Uterus (tissue), 4 donors: ENCODE measurements around the gene CELF6. TPM values are rescaled to one million over a fixed set of nuclear protein-coding genes. Genes with fewer than 3 reads are reported as not detected.

Source experiments
- DNase-seq, 2 donors: peaks; one replicate each; pipeline ENCODE4 v3.0.0-alpha.2; 2019 to 2020
- H3K27ac ChIP-seq, 2 donors: fragments of 200-600 bp; sonication (generic); 1 replicate in 1 of 2; 2 replicates in 1 of 2; pipeline ENCODE4 v1.5.1; 2016 to 2018
- H3K27me3 ChIP-seq, 2 donors: fragments of 200-600 bp; sonication (generic); one replicate each; pipeline ENCODE4 v1.5.1; 2018 to 2019; ENCODE audit warnings: control low read depth in 1 of 2
- H3K36me3 ChIP-seq, 2 donors: fragments of 200-600 bp; sonication (generic); one replicate each; pipeline ENCODE4 v1.5.1; 2019; ENCODE audit warnings: control low read depth in 1 of 2
- H3K4me1 ChIP-seq, 2 donors: fragments of 200-600 bp; sonication (generic); one replicate each; pipeline ENCODE4 v1.5.1; 2018 to 2019; ENCODE audit warnings: control low read depth in 1 of 2
- H3K4me3 ChIP-seq, 2 donors: fragments of 200-600 bp; sonication (generic); 1 replicate in 1 of 2; 2 replicates in 1 of 2; pipeline ENCODE4 v1.5.1; 2018 to 2019; ENCODE audit warnings: mild to moderate bottlenecking in 1 of 2
- H3K9me3 ChIP-seq, 2 donors: fragments of 200-600 bp; sonication (generic); one replicate each; pipeline ENCODE4 v1.5.1; 2019; ENCODE audit warnings: control low read depth in 1 of 2
- CTCF ChIP-seq, 4 experiments: fragments of 200-600 bp in 2 of 4; fragments of 450-650 bp in 2 of 4; sonication (generic) in 2 of 4; IDR thresholded peaks; one replicate each; pipeline ENCODE4 v1.5.1; 2016 to 2019; ENCODE audit warnings: antibody characterized with exemption in 4 of 4, mild to moderate bottlenecking in 2 of 4, moderate library complexity in 1 of 4
- POLR2A ChIP-seq, 2 donors: fragments of 450-650 bp; IDR thresholded peaks; one replicate each; pipeline ENCODE4 v1.6.1; 2016; ENCODE audit warnings: antibody characterized with exemption in 2 of 2, mild to moderate bottlenecking in 1 of 2, moderate library complexity in 1 of 2
- intact Hi-C: fragments of 100-400 bp; cut with DNase I; formaldehyde crosslinking; loops from one replicate; pipeline ENCODE4 v1.15.1; 2023; ENCODE audit warnings: low total_unique reads
- total RNA-seq, 4 donors: library from RNA; depleted of rRNA in 3 of 4; stranded (reverse); fragments of >200 nt in 3 of 4; gene quantifications; one replicate each; pipeline versions ENCODE4 v1.1.0 to v1.2.4, GENCODE V29; 2014 to 2023
- donor health status: DM: yes; HTN: yes; CAD: no.

The CELF6 gene
- total RNA-seq, 4 donors from 2014 or later: 1.9 to 12.3 (median 5.6) TPM

- Histone ChIP-seq H3K9me3 (no peaks in the 10 kb centered on the region), H3K36me3 (no peaks in the 10 kb centered on the region), H3K27me3 (no peaks in the 10 kb centered on the region), H3K4me3 (no peak overlapping the region), H3K27ac (no peak overlapping the region), H3K4me1 (peaks cover 0 to 6% of the 10 kb centered on the region in 2 donors)
- intact Hi-C loops: no loop called here
- DNase-seq: no peak
- no peak for TF ChIP-seq POLR2A (IDR thresholded peaks at IDR 0.05)
- no peak for TF ChIP-seq CTCF (IDR thresholded peaks at IDR 0.05)
These were observed 3.8 kb upstream of the CELF6 start for GRCh38 chr15:72323752-72324151.

- intact Hi-C loops: no loop called here
- Histone ChIP-seq H3K4me3 (peak overlapping the region in 1 of 2 donors; percentile 35), H3K4me1 (peaks cover 0 to 6% of the 10 kb centered on the region in 2 donors), H3K36me3 (no peaks in the 10 kb centered on the region), H3K9me3 (no peaks in the 10 kb centered on the region), H3K27ac (no peak overlapping the region), H3K27me3 (no peaks in the 10 kb centered on the region)
- TF ChIP-seq CTCF (IDR thresholded peaks at IDR 0.05) (no peak), POLR2A (IDR thresholded peaks at IDR 0.05) (no peak)
- DNase-seq: peak; percentile 43 to 66
These were observed 485 bp downstream of the CELF6 start for GRCh38 chr15:72319360-72319984.

GRCh38 chr15:72318408-72318942 is 1.5 kb downstream of the CELF6 start:
- Histone ChIP-seq H3K4me3 (no peak overlapping the region), H3K27ac (no peak overlapping the region), H3K4me1 (peaks cover 0 to 6% of the 10 kb centered on the region in 2 donors), H3K9me3 (no peaks in the 10 kb centered on the region), H3K27me3 (no peaks in the 10 kb centered on the region), H3K36me3 (no peaks in the 10 kb centered on the region)
- TF ChIP-seq CTCF (IDR thresholded peaks at IDR 0.05) (no peak), POLR2A (IDR thresholded peaks at IDR 0.05) (no peak)
- intact Hi-C loops: no loop called here
- no peak for DNase-seq

- no peak overlapping the region for H3K27ac ChIP-seq
- intact Hi-C loops: no loop called here
- TF ChIP-seq CTCF (IDR thresholded peaks at IDR 0.05) (no peak), POLR2A (IDR thresholded peaks at IDR 0.05) (no peak)
These were observed 4.1 kb downstream of the CELF6 start for GRCh38 chr15:72315706-72316370.

GRCh38 chr15:72313881-72314280 is 6.1 kb downstream of the CELF6 start:
- Histone ChIP-seq H3K4me1 (no peaks in the 10 kb centered on the region), H3K36me3 (no peaks in the 10 kb centered on the region), H3K9me3 (no peaks in the 10 kb centered on the region), H3K27ac (no peak overlapping the region), H3K4me3 (no peak overlapping the region), H3K27me3 (no peaks in the 10 kb centered on the region)
- no peak for DNase-seq
- intact Hi-C loops: no loop called here
- TF ChIP-seq POLR2A (IDR thresholded peaks at IDR 0.05): no peak
- TF ChIP-seq CTCF (IDR thresholded peaks at IDR 0.05): no peak

More at GRCh38 chr15:72315706-72316370, 4.1 kb downstream of the CELF6 start:
- no peaks in the 10 kb centered on the region for H3K36me3 ChIP-seq
- DNase-seq: no peak
- peaks cover 0 to 6% of the 10 kb centered on the region in 2 donors for H3K4me1 ChIP-seq
- H3K4me3 ChIP-seq: no peak overlapping the region
- no peaks in the 10 kb centered on the region for H3K9me3 ChIP-seq
- no peaks in the 10 kb centered on the region for H3K27me3 ChIP-seq
